ENCODE data around the gene BBS4.
"Not testable (repeated sequence)": the region's sequence is repeated elsewhere in the genome, so short reads cannot be mapped to it uniquely, and the experiment has no call there.

BBS4 gene

DNA sequence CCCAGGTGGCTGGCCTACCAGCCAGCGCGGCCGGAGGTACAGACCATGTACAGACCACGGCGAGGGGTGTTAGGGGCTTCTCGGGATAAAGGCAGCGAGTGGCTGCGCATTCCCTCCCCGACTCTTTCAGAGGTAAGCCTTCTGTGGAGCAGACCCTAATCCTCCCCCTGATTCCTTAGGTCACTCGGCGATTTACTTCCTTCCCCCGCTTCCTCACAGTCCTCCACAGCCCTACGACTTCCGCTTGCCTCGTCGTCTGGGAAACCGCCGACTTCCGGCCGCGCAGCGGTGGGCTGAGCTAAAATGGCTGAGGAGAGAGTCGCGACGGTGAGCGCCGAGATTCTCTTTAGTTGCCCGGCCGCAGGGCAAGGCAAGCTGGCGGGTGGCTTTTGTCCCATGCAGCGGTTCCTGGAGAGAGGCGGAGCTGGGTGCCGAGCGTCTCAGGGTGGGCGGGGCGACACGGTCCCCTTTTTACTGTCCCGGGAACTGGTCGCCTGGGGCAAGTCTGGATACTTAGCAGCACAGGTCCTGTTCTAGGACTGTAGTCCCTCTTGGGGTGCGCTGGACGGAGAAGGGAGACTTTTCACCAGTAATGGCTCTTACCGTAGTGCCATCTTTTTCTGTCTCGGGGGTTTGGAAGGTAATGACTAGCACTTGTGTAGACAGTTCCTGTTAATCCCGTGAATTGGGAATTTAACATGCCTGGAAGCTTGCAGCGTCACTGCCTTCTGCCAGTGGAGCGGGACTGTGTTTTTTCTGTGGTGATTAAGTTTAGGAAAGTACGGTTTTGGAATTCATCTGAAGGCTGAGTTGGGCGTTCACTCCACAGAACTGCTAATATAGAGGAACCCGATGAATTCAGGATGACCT lies at the start of gene BBS4, which contains the start of gene HIGD2B:
BBS4 (plus strand) TSS at position 283 of the 870 bp plus-strand sequence; CDS start at position 304, 21 bp downstream.
HIGD2B (minus strand) TSS at position 258 of the 870 bp plus-strand sequence. CDS start 9,808 bp downstream, outside the sequence.
- peak; percentile 85 to 87 for DNase-seq

DNA sequence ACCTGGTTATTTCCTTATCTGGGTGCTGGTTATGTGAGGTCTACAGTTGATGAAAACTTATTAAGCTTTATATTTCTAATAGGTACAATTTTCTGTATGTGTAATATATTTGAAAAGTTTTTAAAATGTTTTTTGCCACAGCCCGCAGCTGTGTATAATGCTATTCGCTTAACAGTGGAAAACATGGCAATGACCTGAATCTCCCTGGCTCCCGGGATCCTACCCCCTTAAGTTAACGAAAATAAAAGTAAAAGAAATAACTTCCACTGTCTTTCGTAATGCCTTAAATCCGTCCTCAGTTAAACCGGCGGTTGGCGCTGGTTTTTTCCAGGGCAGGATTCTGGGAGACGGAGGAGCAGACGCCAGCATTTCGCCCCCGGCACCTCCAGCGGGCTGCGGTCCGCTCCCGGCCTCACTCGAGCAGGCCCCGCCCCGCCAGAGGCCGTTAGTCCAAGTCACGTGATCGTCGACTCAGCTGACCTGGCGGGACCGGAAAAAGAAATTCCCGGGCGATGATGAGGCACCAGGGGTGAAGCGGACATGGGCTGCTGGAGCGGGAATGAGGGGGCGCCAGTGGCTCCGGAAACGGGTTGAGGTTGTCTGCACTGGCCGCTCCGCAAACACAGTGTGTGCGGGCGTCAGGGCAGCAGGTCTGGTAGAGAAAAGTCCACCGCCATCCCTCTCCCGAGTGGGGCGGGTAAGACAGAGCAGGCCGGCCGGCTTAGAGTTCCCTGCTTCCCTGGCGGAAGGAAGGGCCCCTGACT lies 49.3 kb upstream of the BBS4 start:
- DNase-seq = peak; percentile 66 to 71

- not testable (repeated sequence) for DNase-seq
Measured at GRCh38 chr15:72639759-72640483, 46.1 kb upstream of the BBS4 start.

GRCh38 chr15:72642271-72642670 lies 43.7 kb upstream of the BBS4 start:
- not testable (repeated sequence) for DNase-seq

GRCh38 chr15:72648631-72649253 lies 37.3 kb upstream of the BBS4 start:
- not testable (repeated sequence) for DNase-seq

DNA sequence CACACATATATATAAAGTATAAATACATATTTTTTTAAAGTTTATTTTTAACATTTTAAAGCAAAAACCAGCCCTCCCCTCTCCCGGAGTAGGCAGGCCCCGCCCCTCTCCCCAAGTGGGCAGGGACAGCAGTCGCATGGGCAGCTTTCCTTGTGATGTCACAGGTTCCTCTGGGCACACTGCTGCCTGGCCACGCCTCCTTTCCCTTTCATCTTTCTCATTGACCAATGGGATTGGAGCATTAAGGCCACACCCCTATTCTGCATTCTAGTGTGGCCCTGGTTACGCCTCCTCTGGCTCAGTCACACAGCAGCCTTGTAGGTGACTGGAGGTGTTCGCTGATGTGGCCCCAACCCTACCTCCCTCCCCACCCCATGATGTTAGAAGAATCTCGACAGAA lies 31.6 kb upstream of the BBS4 start, which contains the start of gene GOLGA6B:
GOLGA6B (plus strand) TSS at position 301 of the 400 bp plus-strand sequence; CDS start at position 342, 41 bp downstream.
- not testable (repeated sequence) for DNase-seq

- DNase-seq = not testable (repeated sequence)
Measured at GRCh38 chr15:72656014-72656413, 30.0 kb upstream of the BBS4 start.

GRCh38 chr15:72661081-72661480 lies 24.9 kb upstream of the BBS4 start:
- not testable (repeated sequence) for DNase-seq

- DNase-seq = not testable (repeated sequence)
Measured at GRCh38 chr15:72663931-72664330, 22.1 kb upstream of the BBS4 start.

- DNase-seq = not testable (repeated sequence)
Measured at GRCh38 chr15:72665706-72666105, 20.3 kb upstream of the BBS4 start.

GRCh38 chr15:72669803-72670202 lies 16.2 kb upstream of the BBS4 start:
- not testable (repeated sequence) for DNase-seq

GRCh38 chr15:72670656-72671352 lies 15.2 kb upstream of the BBS4 start:
- DNase-seq = peak; percentile 69 to 77

GRCh38 chr15:72671525-72671924 lies 14.5 kb upstream of the BBS4 start:
- no peak for DNase-seq

DNA sequence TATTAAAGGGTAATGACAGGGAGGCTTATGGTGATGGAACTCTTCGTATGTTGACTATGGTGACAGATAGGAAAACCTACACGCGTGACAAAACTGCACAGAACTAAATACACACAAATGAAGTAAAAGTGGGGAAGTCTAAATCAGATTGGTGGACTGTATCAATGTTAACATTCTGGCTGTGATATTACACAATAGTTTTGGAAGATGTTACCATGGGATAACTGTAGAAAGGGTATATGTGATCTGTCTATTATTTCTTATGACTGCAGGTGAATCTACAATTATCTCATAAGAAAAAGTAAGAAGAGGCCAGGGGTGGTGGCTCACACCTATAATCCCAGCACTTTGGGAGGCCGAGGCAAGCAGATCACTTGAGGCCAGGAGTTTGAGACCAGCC lies 9.2 kb upstream of the BBS4 start:
- no peak for DNase-seq

GRCh38 chr15:72680931-72681330 lies 5.1 kb upstream of the BBS4 start:
- DNase-seq = no peak

DNA sequence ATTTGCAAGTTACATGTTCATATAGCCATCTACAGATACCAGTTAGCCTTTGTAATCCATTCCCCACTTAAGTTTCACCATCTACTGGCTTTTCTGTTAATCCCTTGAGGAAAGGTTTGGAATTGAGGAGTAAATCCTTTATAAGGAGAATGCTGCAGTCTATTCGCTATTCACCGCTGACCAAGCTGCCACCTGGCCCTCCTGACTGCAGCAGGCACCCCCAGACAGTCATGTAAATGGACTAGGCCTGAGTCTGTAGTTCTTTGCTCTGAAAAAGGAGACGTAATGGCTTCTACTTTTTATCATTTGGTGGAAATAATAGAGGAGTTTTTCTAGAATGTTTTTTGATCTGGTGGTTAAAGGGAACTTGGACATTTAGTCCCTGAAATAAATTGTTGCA lies 3.2 kb upstream of the BBS4 start:
- DNase-seq = no peak

DNA sequence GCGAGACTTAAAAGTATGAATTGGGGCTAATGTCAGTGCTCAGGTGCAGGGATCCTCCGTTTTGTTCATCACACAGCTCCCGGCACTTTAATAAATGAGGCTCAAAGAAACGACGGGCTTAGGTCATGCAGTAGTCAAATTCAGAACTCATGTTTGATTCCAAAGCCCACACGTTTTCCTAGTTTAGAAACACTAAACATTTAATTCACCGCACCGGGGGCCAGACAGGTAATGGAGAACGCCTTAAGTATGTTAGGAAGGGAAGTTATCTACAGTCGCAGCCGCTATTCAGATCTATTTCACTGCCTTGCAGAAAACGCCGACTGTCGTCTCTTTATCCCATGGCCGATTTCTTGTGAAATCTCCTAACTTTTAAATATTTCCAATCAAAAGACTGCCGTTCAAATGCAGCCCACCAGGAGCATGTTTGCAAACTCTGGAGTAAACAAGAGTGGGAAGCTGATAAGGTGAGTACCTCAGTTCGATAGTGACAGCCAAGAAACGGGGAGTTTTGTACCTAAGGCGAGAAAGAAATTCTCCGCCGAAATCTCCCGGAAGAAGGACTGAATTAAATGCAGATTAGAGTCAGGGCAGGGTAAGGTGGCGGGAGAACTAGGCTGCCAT lies 594 bp upstream of the BBS4 start:
- DNase-seq = no peak

GRCh38 chr15:72688697-72689096 lies 2.7 kb downstream of the BBS4 start:
- DNase-seq = no peak

GRCh38 chr15:72690938-72691337 lies 4.9 kb downstream of the BBS4 start:
- no peak for DNase-seq

DNA sequence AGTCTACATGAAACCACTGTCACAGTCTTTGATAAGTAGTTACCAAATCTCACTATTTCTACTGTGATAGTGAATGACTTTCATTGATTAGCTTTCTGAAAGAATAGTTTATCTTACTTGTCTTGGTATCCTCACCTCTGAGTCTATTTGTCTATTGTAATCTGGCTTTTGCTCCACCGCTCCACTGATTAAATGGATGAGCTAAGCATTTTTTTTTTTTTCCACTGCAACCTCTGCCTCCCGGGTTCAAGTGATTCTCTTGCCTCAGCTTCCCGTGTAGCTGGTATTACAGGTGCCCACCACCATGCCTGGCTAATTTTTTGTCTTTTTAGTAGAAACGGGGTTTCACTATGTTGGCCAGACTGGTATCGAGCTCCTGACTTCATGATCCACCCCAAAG lies 12.9 kb downstream of the BBS4 start:
- DNase-seq = no peak

- DNase-seq = no peak
Measured at GRCh38 chr15:72700076-72700475, 14.1 kb downstream of the BBS4 start.

Data from CD4-positive, alpha-beta T cell treated with Interleukin-1 beta for 1 hour (primary cell).